ENCODE results near the gene LTB.

The LTB gene

GRCh38 chr6:31546958-31547726 is 35.1 kb downstream of the LTB start, which contains the start of gene NFKBIL1:
TSS of gene NFKBIL1 (plus strand) at chr6:31547608. CDS start at chr6:31547695, 87 bp downstream.
- TF ChIP-seq CTCF (IDR thresholded peaks at IDR 0.05; ENCODE audit: low read depth, low read length) = no peak
- Histone ChIP-seq H3K27me3 (no peaks in the 10 kb centered on the region), H3K4me3 (ENCODE audit: low read depth, low read length) (peak within 1 kb of the TSS; percentile 69), H3K4me1 (no peaks in the 10 kb centered on the region), H3K9me3 (no peaks in the 10 kb centered on the region), H3K36me3 (peaks cover 14% of the 10 kb centered on the region)
- DNase-seq = peak; percentile 93

- H3K4me3 ChIP-seq (ENCODE audit: low read depth, low read length) = peak within 1 kb of the TSS; percentile 69
- H3K36me3 ChIP-seq = peaks cover 14% of the 10 kb centered on the region
- no peaks in the 10 kb centered on the region for H3K4me1 ChIP-seq
- no peaks in the 10 kb centered on the region for H3K9me3 ChIP-seq
- H3K27me3 ChIP-seq = no peaks in the 10 kb centered on the region
- peak; percentile 99 for TF ChIP-seq CTCF (IDR thresholded peaks at IDR 0.05; ENCODE audit: low read depth, low read length)
- peak; percentile 93 for DNase-seq
Observed at GRCh38 chr6:31546339-31546957, 35.8 kb downstream of the LTB start, which contains the start of gene ATP6V1G2. TSS of gene ATP6V1G2 (minus strand) at chr6:31546608. CDS start at chr6:31546559, 49 bp downstream.

GRCh38 chr6:31545291-31545690 is 36.9 kb downstream of the LTB start:
- peaks cover 15% of the 10 kb centered on the region for H3K36me3 ChIP-seq
- no peaks in the 10 kb centered on the region for H3K9me3 ChIP-seq
- TF ChIP-seq CTCF (IDR thresholded peaks at IDR 0.05; ENCODE audit: low read depth, low read length) = no peak
- no peaks in the 10 kb centered on the region for H3K27me3 ChIP-seq
- H3K4me3 ChIP-seq (ENCODE audit: low read depth, low read length) = peak overlapping the region; percentile 69; the same call in 1 of the 2 replicates
- no peaks in the 10 kb centered on the region for H3K4me1 ChIP-seq
- no peak for DNase-seq

- Histone ChIP-seq H3K27me3 (no peaks in the 10 kb centered on the region), H3K4me1 (no peaks in the 10 kb centered on the region)
- no peak for TF ChIP-seq CTCF (IDR thresholded peaks at IDR 0.05; ENCODE audit: low read depth, low read length)
Observed at GRCh38 chr6:31544676-31545075, 37.5 kb downstream of the LTB start.

GRCh38 chr6:31543639-31544038 is 38.6 kb downstream of the LTB start:
- no peaks in the 10 kb centered on the region for H3K9me3 ChIP-seq
- no peak overlapping the region for H3K4me3 ChIP-seq (ENCODE audit: low read depth, low read length)
- TF ChIP-seq CTCF (IDR thresholded peaks at IDR 0.05; ENCODE audit: low read depth, low read length) = no peak
- peaks cover 23% of the 10 kb centered on the region for H3K36me3 ChIP-seq
- DNase-seq = no peak
- H3K4me1 ChIP-seq = no peaks in the 10 kb centered on the region
- no peaks in the 10 kb centered on the region for H3K27me3 ChIP-seq

More at GRCh38 chr6:31544676-31545075, 37.5 kb downstream of the LTB start:
- no peak for DNase-seq
- H3K4me3 ChIP-seq (ENCODE audit: low read depth, low read length) = no peak overlapping the region
- H3K9me3 ChIP-seq = no peaks in the 10 kb centered on the region
- peaks cover 20% of the 10 kb centered on the region for H3K36me3 ChIP-seq

All from BE2C (cell line).